B cell (primary cell): ENCODE results near the gene GLCE. TPM values are rescaled to one million over a fixed set of nuclear protein-coding genes. Genes with fewer than 3 reads are reported as not detected.

Experiments
- ATAC-seq: fragments of 200-7000 bp; cut with Tn5 transposase; one replicate; pipeline ENCODE4 v1.10.0; 2021; ENCODE audit warnings: low read depth, mild to moderate bottlenecking, moderate number of reproducible peaks, moderate library complexity
- CTCF ChIA-PET: fragments of 350-600 bp; sonication (Branson Sonifier 250); formaldehyde crosslinking; loops from one replicate; lab custom pipeline; 2021; ENCODE audit warnings: antibody characterized with exemption, inconsistent platforms; lab: Charles Lee
- POLR2A ChIA-PET: fragments of 350-600 bp; sonication (Branson Sonifier 250); formaldehyde crosslinking; loops from one replicate; lab custom pipeline; 2021; ENCODE audit warnings: antibody characterized with exemption; lab: Charles Lee
- DNase-seq: peaks from one replicate; pipeline ENCODE4 v3.0.0; 2013
- H2AFZ ChIP-seq: 2 replicates; pipeline ENCODE4 v1.6.1; 2012; ENCODE audit warnings: mild to moderate bottlenecking, low read depth, low read length; ENCODE audit not compliant: insufficient read depth, poor library complexity, severe bottlenecking
- H3K27ac ChIP-seq, 2 donors: 1 replicate in 1 of 2; 2 replicates in 1 of 2; pipeline ENCODE4 v1.5.1; 2012 to 2013; ENCODE audit warnings: low read length in 2 of 2, mild to moderate bottlenecking in 2 of 2, moderate library complexity in 1 of 2
- H3K27me3 ChIP-seq, 4 experiments: fragments of 200-600 bp in 1 of 4; sonication (generic) in 1 of 4; replicated peaks in 1 of 4; 1 replicate in 2 of 4; 2 replicates in 2 of 4; pipeline versions ENCODE4 v1.6.1 to v1.7.0; 2013 to 2016; ENCODE audit warnings: low read length in 3 of 4, mild to moderate bottlenecking in 2 of 4, mixed read lengths in 1 of 4, moderate library complexity in 1 of 4; ENCODE audit not compliant: insufficient read depth in 4 of 4, control insufficient read depth in 3 of 4; ENCODE audit errors: control extremely low read depth in 1 of 4
- H3K36me3 ChIP-seq, 2 experiments: replicated peaks in 1 of 2; 1 replicate in 1 of 2; 2 replicates in 1 of 2; pipeline versions ENCODE4 v1.6.1 to v1.7.1; 2013; ENCODE audit warnings: low read length in 1 of 2; ENCODE audit not compliant: insufficient read depth in 2 of 2, control insufficient read depth in 1 of 2; ENCODE audit errors: control extremely low read depth in 1 of 2, extremely low read depth in 1 of 2
- H3K4me1 ChIP-seq, 2 donors: fragments of 200-600 bp in 1 of 2; sonication (generic) in 1 of 2; 1 replicate in 1 of 2; 2 replicates in 1 of 2; pipeline versions ENCODE4 v1.5.1 to v1.6.1; 2013 to 2017; ENCODE audit warnings: low read length in 2 of 2; ENCODE audit not compliant: control insufficient read depth in 2 of 2, insufficient read depth in 2 of 2
- H3K4me2 ChIP-seq: replicated peaks from 2 replicates; pipeline ENCODE3; 2012; ENCODE audit warnings: mild to moderate bottlenecking, low read depth, low read length; ENCODE audit not compliant: poor library complexity, severe bottlenecking
- H3K4me3 ChIP-seq, 5 experiments: fragments of 200-600 bp in 1 of 5; sonication (generic) in 1 of 5; 1 replicate in 3 of 5; 2 replicates in 2 of 5; pipeline versions ENCODE4 v1.5.1 to v1.7.0; 2011 to 2016; ENCODE audit warnings: low read length in 4 of 5, mild to moderate bottlenecking in 4 of 5, low read depth in 2 of 5, control low read depth in 1 of 5, moderate library complexity in 1 of 5; ENCODE audit not compliant: insufficient read depth in 1 of 5; ENCODE audit errors: control extremely low read depth in 1 of 5, extremely low read depth in 1 of 5
- H3K79me2 ChIP-seq: fragments of 200-600 bp; sonication (generic); one replicate; pipeline ENCODE4 v1.6.0; 2016; ENCODE audit warnings: low read length; ENCODE audit not compliant: control insufficient read depth, insufficient read depth
- H3K9ac ChIP-seq: fragments of 200-600 bp; sonication (generic); 2 replicates; pipeline ENCODE4 v1.6.1; 2017; ENCODE audit warnings: mild to moderate bottlenecking, low read length, moderate library complexity
- H3K9me3 ChIP-seq, 3 donors: one replicate each; pipeline versions ENCODE4 v1.6.1 to v1.7.1; 2013; ENCODE audit warnings: low read length in 2 of 3; ENCODE audit not compliant: control insufficient read depth in 2 of 3, insufficient read depth in 1 of 3; ENCODE audit errors: control extremely low read depth in 1 of 3
- H4K20me1 ChIP-seq: 2 replicates; pipeline ENCODE4 v1.6.0; 2012; ENCODE audit warnings: mild to moderate bottlenecking, low read length; ENCODE audit not compliant: insufficient read depth, control insufficient read depth, poor library complexity, severe bottlenecking
- H3K27ac Mint-ChIP-seq: one replicate; pipeline ENCODE4 v1.8.0; 2021; ENCODE audit warnings: mixed read lengths
- H3K27me3 Mint-ChIP-seq: one replicate; pipeline ENCODE4 v1.8.0; 2021; ENCODE audit warnings: mixed read lengths
- H3K4me1 Mint-ChIP-seq: one replicate; pipeline ENCODE4 v1.8.0; 2021; ENCODE audit warnings: mixed read lengths
- H3K4me3 Mint-ChIP-seq: one replicate; pipeline ENCODE4 v1.8.0; 2021; ENCODE audit warnings: mixed read lengths
- H3K9me3 Mint-ChIP-seq: one replicate; pipeline ENCODE4 v1.8.0; 2022; ENCODE audit warnings: mixed read lengths; ENCODE audit not compliant: insufficient read depth
- CTCF ChIP-seq: fragments of 200-600 bp; IDR thresholded peaks from one replicate; pipeline ENCODE4 v1.8.0; 2022; ENCODE audit warnings: antibody characterized with exemption, mild to moderate bottlenecking
- EZH2 ChIP-seq: IDR thresholded peaks from 2 replicates; pipeline ENCODE4 v1.6.1; 2012; ENCODE audit warnings: borderline replicate concordance, low read depth, mild to moderate bottlenecking, moderate library complexity, low read length; ENCODE audit not compliant: insufficient read depth, poor library complexity, severe bottlenecking
- WGBS: methylation state at CpG from one replicate; pipeline ENCODE4 v1.1.5; 2013; ENCODE audit warnings: missing lambda C conversion rate; ENCODE audit not compliant: insufficient coverage; 5-methylcytosine and 5-hydroxymethylcytosine counted together
- intact Hi-C: fragments of 100-400 bp; cut with micrococcal nuclease; formaldehyde crosslinking; loops from one replicate; pipeline ENCODE4 v1.10.0; 2022
- polyA plus RNA-seq: library from polyadenylated mRNA; depleted of rRNA; stranded (reverse); fragments of >200 nt; gene quantifications from 2 replicates; pipeline ENCODE4 v1.2.3, GENCODE V29; 2012
- total RNA-seq, 2 donors: library from RNA; stranded (reverse); fragments of 120-200 nt in 1 of 2; gene quantifications; 1 replicate in 1 of 2; 2 replicates in 1 of 2; pipeline versions ENCODE4 v1.2.3 to v1.2.4, GENCODE V29; 2013 to 2022

Gene GLCE
- total and polyA plus RNA-seq, 2 donors (not counting 1 experiment from before 2014, with no cell fraction given), result 3.0 to 5.3 TPM

DNA sequence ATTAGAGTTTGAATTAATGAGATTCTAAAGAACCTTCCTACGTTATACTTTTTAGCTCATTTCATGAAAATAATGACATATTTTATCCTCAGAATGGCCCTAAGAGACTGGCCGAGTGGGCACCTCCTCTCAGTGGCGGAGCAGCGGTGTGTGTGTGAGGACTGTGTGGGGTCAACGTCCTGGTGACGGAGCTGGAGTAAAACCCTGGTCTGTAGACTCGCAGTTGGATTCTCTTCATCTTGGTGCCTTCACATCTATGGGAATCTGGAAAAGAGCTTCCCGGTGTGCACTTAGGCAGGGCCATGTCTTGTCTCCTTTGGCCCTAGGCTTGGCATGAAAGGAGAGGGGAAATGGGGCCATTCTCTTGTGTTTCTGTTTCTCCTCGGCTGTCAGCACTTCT lies 116.9 kb downstream of the GLCE start:
- CTCF ChIA-PET, result no interaction called here

GRCh38 chr15:69279636-69280035 lies 119.2 kb downstream of the GLCE start:
- H3K4me3 ChIP-seq, result no peak overlapping the region
- H3K4me1 Mint-ChIP-seq, result peaks cover 4% of the 10 kb centered on the region
- intact Hi-C loops, result no loop called here
- no peaks in the 10 kb centered on the region for H3K79me2 ChIP-seq
- no peak overlapping the region for H3K4me3 Mint-ChIP-seq
- TF ChIP-seq EZH2 (no peak), CTCF (no peak)
- 90% methylated on average over 4 of the region's 7 CpGs for WGBS
- H3K9ac ChIP-seq, result no peak overlapping the region
- H3K27me3 Mint-ChIP-seq, result peaks cover 20% of the 10 kb centered on the region
- ChIA-PET POLR2A (no interaction called here), CTCF (no interaction called here)
- H3K4me2 ChIP-seq, result no peak overlapping the region
- H3K27ac ChIP-seq, result no peak overlapping the region
- H3K27me3 ChIP-seq, result no peaks in the 10 kb centered on the region
- no peaks in the 10 kb centered on the region for H3K9me3 Mint-ChIP-seq
- H3K4me1 ChIP-seq, result no peaks in the 10 kb centered on the region
- no peak overlapping the region for H2AFZ ChIP-seq
- ATAC-seq (no peak), DNase-seq (no peak)
- no peak overlapping the region for H3K27ac Mint-ChIP-seq
- no peaks in the 10 kb centered on the region for H3K36me3 ChIP-seq
- no peaks in the 10 kb centered on the region for H3K9me3 ChIP-seq
- H4K20me1 ChIP-seq, result no peaks in the 10 kb centered on the region

More for the DNA sequence above, 116.9 kb downstream of the GLCE start:
- H3K4me3 Mint-ChIP-seq, result no peak overlapping the region
- H3K4me2 ChIP-seq, result no peak overlapping the region
- no peak overlapping the region for H3K27ac ChIP-seq
- no peaks in the 10 kb centered on the region for H3K9me3 ChIP-seq
- ATAC-seq (no peak), DNase-seq (no peak)
- no peaks in the 10 kb centered on the region for H3K79me2 ChIP-seq
- TF ChIP-seq CTCF (no peak), EZH2 (no peak)
- no peaks in the 10 kb centered on the region for H3K9me3 Mint-ChIP-seq
- no peaks in the 10 kb centered on the region for H3K4me1 ChIP-seq
- peaks cover 16% of the 10 kb centered on the region for H3K27me3 Mint-ChIP-seq
- no peak overlapping the region for H3K9ac ChIP-seq
- no peaks in the 10 kb centered on the region for H4K20me1 ChIP-seq
- no peak overlapping the region for H3K4me3 ChIP-seq
- H3K27me3 ChIP-seq, result no peaks in the 10 kb centered on the region
- POLR2A ChIA-PET, result no interaction called here
- H3K4me1 Mint-ChIP-seq, result peaks cover 4% of the 10 kb centered on the region
- intact Hi-C loops, result no loop called here
- WGBS, result 90% methylated on average over 7 of the region's 9 CpGs
- no peak overlapping the region for H2AFZ ChIP-seq
- no peaks in the 10 kb centered on the region for H3K36me3 ChIP-seq
- no peak overlapping the region for H3K27ac Mint-ChIP-seq
